H1 (cell line): ENCODE measurements around the gene SPAG16. TPM values are rescaled to one million over a fixed set of nuclear protein-coding genes. Genes with fewer than 3 reads are reported as not detected.

Experiments used
- CTCF ChIA-PET: fragments of 300-600 bp; sonication (Branson Sonifier 250); formaldehyde crosslinking; loops from one replicate; lab custom pipeline; 2021; ENCODE audit not compliant: partially characterized antibody; lab: Charles Lee
- POLR2A ChIA-PET: fragments of 300-600 bp; sonication (Branson Sonifier 250); formaldehyde crosslinking; loops from one replicate; lab custom pipeline; 2021; ENCODE audit warnings: inconsistent platforms; ENCODE audit not compliant: partially characterized antibody; lab: Charles Lee
- DNase-seq, 2 experiments: peaks; one replicate each; pipeline versions ENCODE4 v3.0.0 to v3.0.0-alpha.2; 2010 to 2022; ENCODE audit warnings: low spot score in 2 of 2, low read depth in 1 of 2, mixed read lengths in 1 of 2
- FAIRE-seq: peaks from 2 replicates; lab custom pipeline; 2011; peaks lifted over from hg19 to GRCh38; lab: Jason Lieb, UNC
- H2AFZ ChIP-seq: 2 replicates; pipeline ENCODE4 v1.8.1; 2012; ENCODE audit warnings: low read length, inconsistent platforms
- H2AK5ac ChIP-seq: 2 replicates; pipeline ENCODE4 v1.6.1; 2013; ENCODE audit warnings: low read depth, low read length
- H2BK120ac ChIP-seq: replicated peaks from 2 replicates; pipeline ENCODE3; 2013; ENCODE audit warnings: low read depth, low read length, inconsistent platforms
- H2BK12ac ChIP-seq: 2 replicates; pipeline ENCODE4 v1.6.1; 2013; ENCODE audit warnings: low read depth, low read length
- H2BK15ac ChIP-seq: 2 replicates; pipeline ENCODE4 v1.6.1; 2013; ENCODE audit warnings: low read length
- H2BK20ac ChIP-seq: 2 replicates; pipeline ENCODE4 v1.6.1; 2013; ENCODE audit warnings: low read length
- H2BK5ac ChIP-seq: 2 replicates; pipeline ENCODE4 v1.6.1; 2013; ENCODE audit warnings: low read depth, low read length
- H3K14ac ChIP-seq: 2 replicates; pipeline ENCODE4 v1.6.1; 2013; ENCODE audit warnings: inconsistent platforms; ENCODE audit not compliant: insufficient read length
- H3K18ac ChIP-seq: 2 replicates; pipeline ENCODE4 v1.6.1; 2013; ENCODE audit warnings: low read length; ENCODE audit errors: extremely low read depth
- H3K23ac ChIP-seq: 2 replicates; pipeline ENCODE4 v1.6.1; 2013; ENCODE audit warnings: inconsistent platforms; ENCODE audit not compliant: insufficient read length
- H3K23me2 ChIP-seq: 2 replicates; pipeline ENCODE4 v1.6.1; 2013; ENCODE audit warnings: low read depth, low read length
- H3K27ac ChIP-seq: 2 replicates; pipeline ENCODE4 v1.6.1; 2011; ENCODE audit warnings: low read depth, low read length, inconsistent platforms
- H3K27me3 ChIP-seq, 4 experiments: replicated peaks in 1 of 4; 1 replicate in 1 of 4; 2 replicates in 3 of 4; pipeline versions ENCODE4 v1.6.1 to v1.8.1; 2011 to 2013; ENCODE audit warnings: low read length in 3 of 4, mild to moderate bottlenecking in 3 of 4, inconsistent platforms in 2 of 4, mixed read lengths in 2 of 4, moderate library complexity in 1 of 4; ENCODE audit not compliant: control insufficient read depth in 3 of 4, insufficient read depth in 3 of 4; ENCODE audit errors: extremely low read depth in 1 of 4
- H3K36me3 ChIP-seq, 4 experiments: 2 replicates each; pipeline versions ENCODE4 v1.6.1 to v1.8.1; 2011 to 2013; ENCODE audit warnings: mild to moderate bottlenecking in 4 of 4, low read length in 3 of 4, moderate library complexity in 2 of 4, control low read depth in 1 of 4, inconsistent platforms in 1 of 4; ENCODE audit not compliant: insufficient read depth in 4 of 4, control insufficient read depth in 2 of 4
- H3K4ac ChIP-seq: replicated peaks from 2 replicates; pipeline ENCODE3; 2013; ENCODE audit warnings: low read length, low read depth, mixed read lengths, inconsistent platforms; ENCODE audit not compliant: insufficient read length
- H3K4me1 ChIP-seq, 4 experiments: replicated peaks in 1 of 4; 1 replicate in 1 of 4; 2 replicates in 3 of 4; pipeline versions ENCODE4 v1.6.1 to v1.8.1; 2011 to 2013; ENCODE audit warnings: low read length in 3 of 4, inconsistent platforms in 2 of 4, mixed read lengths in 1 of 4; ENCODE audit not compliant: insufficient read depth in 4 of 4, control insufficient read depth in 3 of 4
- H3K4me2 ChIP-seq, 2 experiments: 2 replicates each; pipeline versions ENCODE4 v1.6.1 to v1.8.1; 2011 to 2013; ENCODE audit warnings: low read depth in 2 of 2, low read length in 2 of 2, control low read depth in 1 of 2, inconsistent platforms in 1 of 2, mild to moderate bottlenecking in 1 of 2; ENCODE audit not compliant: insufficient read depth in 1 of 2
- H3K4me3 ChIP-seq, 4 experiments: fragments of 200-600, 300-600 bp in 1 of 4; sonication (generic), shearing (Covaris generic), sonication (Bioruptor Twin) in 1 of 4; 2 replicates each; pipeline versions ENCODE4 v1.5.1 to v1.8.1; 2011 to 2016; ENCODE audit warnings: low read length in 4 of 4, low read depth in 3 of 4, control low read depth in 2 of 4, inconsistent platforms in 2 of 4, mild to moderate bottlenecking in 2 of 4, mixed read lengths in 1 of 4, moderate library complexity in 1 of 4; ENCODE audit not compliant: insufficient read depth in 2 of 4; ENCODE audit errors: extremely low read depth in 1 of 4
- H3K56ac ChIP-seq: replicated peaks from 2 replicates; pipeline ENCODE3; 2013; ENCODE audit warnings: low read depth, mild to moderate bottlenecking, mixed read lengths, low read length, inconsistent platforms; ENCODE audit not compliant: insufficient read length
- H3K79me1 ChIP-seq: 2 replicates; pipeline ENCODE4 v1.6.1; 2013; ENCODE audit warnings: low read depth, low read length, control low read depth
- H3K79me2 ChIP-seq, 2 experiments: 2 replicates each; pipeline versions ENCODE4 v1.6.1 to v1.8.1; 2012 to 2013; ENCODE audit warnings: low read length in 2 of 2, mild to moderate bottlenecking in 2 of 2, inconsistent platforms in 1 of 2; ENCODE audit not compliant: insufficient read depth in 2 of 2, control insufficient read depth in 1 of 2
- H3K9ac ChIP-seq, 4 experiments: replicated peaks in 1 of 4; 1 replicate in 1 of 4; 2 replicates in 3 of 4; pipeline versions ENCODE4 v1.6.1 to v1.8.1; 2011 to 2013; ENCODE audit warnings: low read depth in 3 of 4, low read length in 3 of 4, control low read depth in 2 of 4, mild to moderate bottlenecking in 2 of 4, moderate library complexity in 2 of 4, inconsistent platforms in 1 of 4; ENCODE audit errors: extremely low read depth in 1 of 4
- H3K9me3 ChIP-seq, 2 experiments: 2 replicates each; pipeline versions ENCODE4 v1.6.1 to v1.8.1; 2012 to 2013; ENCODE audit warnings: mild to moderate bottlenecking in 2 of 2, moderate library complexity in 2 of 2, control low read depth in 1 of 2, inconsistent platforms in 1 of 2, low read depth in 1 of 2, low read length in 1 of 2, mixed read lengths in 1 of 2; ENCODE audit not compliant: insufficient read depth in 2 of 2
- H4K20me1 ChIP-seq, 2 experiments: replicated peaks in 1 of 2; 2 replicates each; pipeline versions ENCODE3 to v1.8.1; 2011 to 2013; ENCODE audit warnings: inconsistent platforms in 2 of 2, low read length in 2 of 2, mild to moderate bottlenecking in 1 of 2; ENCODE audit not compliant: insufficient read depth in 2 of 2, control insufficient read depth in 1 of 2
- H4K5ac ChIP-seq: 2 replicates; pipeline ENCODE4 v1.6.1; 2013; ENCODE audit warnings: low read length, low read depth, mixed read lengths, inconsistent platforms; ENCODE audit not compliant: insufficient read length
- H4K8ac ChIP-seq: 2 replicates; pipeline ENCODE4 v1.8.0; 2013; ENCODE audit warnings: mild to moderate bottlenecking, moderate library complexity, low read length, inconsistent platforms; ENCODE audit not compliant: insufficient read depth; ENCODE audit errors: extremely low read depth
- H4K91ac ChIP-seq: replicated peaks from 2 replicates; pipeline ENCODE3; 2013; ENCODE audit warnings: low read length, mixed read lengths, inconsistent platforms; ENCODE audit not compliant: insufficient read length
- ASH2L ChIP-seq: fragments of 200-600, 300-600 bp; sonication (generic); IDR thresholded peaks from one replicate; pipeline ENCODE4 v1.7.1; 2017; ENCODE audit warnings: low read length
- CHD2 ChIP-seq: IDR thresholded peaks from 2 replicates; pipeline ENCODE4 v1.6.1; 2012; ENCODE audit warnings: low read length, improper control_type of control experiment
- EGR1 ChIP-seq: IDR thresholded peaks from 2 replicates; pipeline ENCODE4 v1.6.1; 2011; ENCODE audit warnings: low read depth, low read length, borderline replicate concordance
- EP300 ChIP-seq, 2 experiments: IDR thresholded peaks; 1 replicate in 1 of 2; 2 replicates in 1 of 2; pipeline ENCODE4 v1.6.1; 2011 to 2012; ENCODE audit warnings: low read depth in 2 of 2, low read length in 2 of 2, mild to moderate bottlenecking in 2 of 2, borderline replicate concordance in 1 of 2, inconsistent platforms in 1 of 2, moderate library complexity in 1 of 2
- GTF2F1 ChIP-seq: IDR thresholded peaks from 2 replicates; pipeline ENCODE4 v1.6.1; 2012; ENCODE audit warnings: low read depth, low read length, improper control_type of control experiment, borderline replicate concordance
- HDAC2 ChIP-seq, 2 experiments: fragments of 300-600 bp in 1 of 2; sonication (generic) in 1 of 2; IDR thresholded peaks; 2 replicates each; pipeline ENCODE4 v1.6.1; 2011 to 2012; ENCODE audit warnings: low read depth in 2 of 2, low read length in 2 of 2, mild to moderate bottlenecking in 2 of 2, moderate library complexity in 2 of 2, borderline replicate concordance in 1 of 2, inconsistent platforms in 1 of 2
- MAFK ChIP-seq: IDR thresholded peaks from 2 replicates; pipeline ENCODE4 v1.6.1; 2012; ENCODE audit warnings: low read depth, mild to moderate bottlenecking, improper control_type of control experiment, low read length
- RBBP5 ChIP-seq: IDR thresholded peaks from 2 replicates; pipeline ENCODE4 v1.7.1; 2012; ENCODE audit warnings: low read depth, mild to moderate bottlenecking, inconsistent platforms, low read length, moderate library complexity, borderline replicate concordance
- RFX5 ChIP-seq: IDR thresholded peaks from 2 replicates; pipeline ENCODE4 v1.6.1; 2011; ENCODE audit warnings: low read depth, low read length, improper control_type of control experiment, borderline replicate concordance
- RNF2 ChIP-seq: fragments of 200-900, 300-1000 bp; sonication (generic); IDR thresholded peaks from 2 replicates; pipeline ENCODE4 v1.7.1; 2016; ENCODE audit warnings: borderline replicate concordance, low read depth, mild to moderate bottlenecking, antibody characterized with exemption, low read length; ENCODE audit not compliant: poor library complexity, severe bottlenecking; ENCODE audit errors: missing control alignments
- SAP30 ChIP-seq: fragments of 300-600 bp; sonication (generic); IDR thresholded peaks from 2 replicates; pipeline ENCODE4 v1.7.1; 2012; ENCODE audit warnings: low read length, moderate library complexity, mild to moderate bottlenecking, inconsistent platforms; ENCODE audit not compliant: insufficient read depth, insufficient replicate concordance
- SP2 ChIP-seq: IDR thresholded peaks from 2 replicates; pipeline ENCODE4 v1.6.1; 2012; ENCODE audit warnings: mild to moderate bottlenecking, low read length, inconsistent platforms
- TBP ChIP-seq: IDR thresholded peaks from 2 replicates; pipeline ENCODE4 v1.6.1; 2011; ENCODE audit warnings: low read depth, low read length, improper control_type of control experiment
- TCF12 ChIP-seq: IDR thresholded peaks from 2 replicates; pipeline ENCODE4 v1.6.1; 2011; ENCODE audit warnings: low read depth, mild to moderate bottlenecking, low read length
- WGBS, 2 experiments: shearing (Covaris generic) in 1 of 2; methylation state at CpG; one replicate each; pipeline versions ENCODE4 v1.1.6 to v1.1.7; 2013 to 2015; ENCODE audit warnings: low lambda C conversion rate in 2 of 2, mixed read lengths in 2 of 2, inconsistent platforms in 1 of 2, low coverage in 1 of 2, missing lambda C conversion rate in 1 of 2; ENCODE audit not compliant: insufficient replicate concordance in 2 of 2, insufficient coverage in 1 of 2, insufficient read length in 1 of 2; ENCODE audit errors: extremely low coverage in 1 of 2, missing lambda C conversion rate in 1 of 2; 5-methylcytosine and 5-hydroxymethylcytosine counted together
- polyA plus RNA-seq, 7 experiments: library from polyadenylated mRNA; depleted of rRNA in 3 of 7; stranded (reverse) in 5 of 7; unstranded in 2 of 7; fragments of >200 nt in 5 of 7; fragments of 200-250 nt in 2 of 7; gene quantifications; 1 replicate in 5 of 7; 2 replicates in 1 of 7; 4 replicates in 1 of 7; pipeline versions ENCODE4 v1.2.1 to v1.2.3, GENCODE V29; 2011 to 2013; ENCODE audit warnings: missing spikeins in 2 of 7, mixed read lengths in 2 of 7
- total RNA-seq: library from RNA; stranded (reverse); fragmentation: NEBNext Ultra II Directional; extraction: Animal tissue kit (Norgen Biotek cat#: 25700); gene quantifications from 2 replicates; pipeline ENCODE4 v1.2.1, GENCODE V29; 2021

The SPAG16 gene
- total and polyA plus RNA-seq, 2 of the 8 experiments (the other 6 are each of a cell fraction or from before 2014, with no cell fraction given), result 6.0 to 14.9 TPM

GRCh38 chr2:213846856-213847255, 562.6 kb downstream of the SPAG16 start:
- no peak for DNase-seq
- H3K14ac ChIP-seq, result no peak overlapping the region
- no peaks in the 10 kb centered on the region for H3K27me3 ChIP-seq
- TF ChIP-seq RFX5 (no peak), ASH2L (no peak), CHD2 (no peak), SP2 (no peak), EP300 (IDR thresholded peaks at IDR 0.05; ENCODE audit: borderline replicate concordance in 1 of 2, low read depth in 2 of 2, low read length in 2 of 2) (no peak), RNF2 (no peak), RBBP5 (no peak), HDAC2 (IDR thresholded peaks at IDR 0.05; ENCODE audit: borderline replicate concordance in 1 of 2, low read depth in 2 of 2, low read length in 2 of 2) (no peak), SAP30 (no peak), TBP (no peak), EGR1 (no peak), GTF2F1 (no peak), TCF12 (no peak), MAFK (no peak)
- no peak overlapping the region for H2BK5ac ChIP-seq
- no peak overlapping the region for H3K4me3 ChIP-seq
- H4K5ac ChIP-seq, result no peak overlapping the region
- CTCF ChIA-PET, result interaction anchor here (0.6 kb wide), 1 partner anchor 751 kb away, joined by 3 read pairs; no protein-coding TSS in a partner anchor
- H3K56ac ChIP-seq, result no peak overlapping the region
- H3K27ac ChIP-seq, result no peak overlapping the region
- H2BK120ac ChIP-seq, result no peak overlapping the region
- POLR2A ChIA-PET, result no interaction called here
- no peak overlapping the region for H2BK20ac ChIP-seq
- no peak overlapping the region for H4K91ac ChIP-seq
- FAIRE-seq, result no peak
- H4K20me1 ChIP-seq, result no peaks in the 10 kb centered on the region
- no peaks in the 10 kb centered on the region for H3K4me1 ChIP-seq
- no peak overlapping the region for H2AFZ ChIP-seq
- no peaks in the 10 kb centered on the region for H3K79me1 ChIP-seq
- 85% methylated on average over 1 of the region's 1 CpG; no CpG with 5 or more reads in 1 of the 2 experiments for WGBS, 2 experiments
- no peaks in the 10 kb centered on the region for H3K36me3 ChIP-seq
- no peak overlapping the region for H3K23ac ChIP-seq
- no peak overlapping the region for H3K4me2 ChIP-seq
- H3K79me2 ChIP-seq, result no peaks in the 10 kb centered on the region
- H2BK15ac ChIP-seq, result no peak overlapping the region
- no peak overlapping the region for H3K4ac ChIP-seq
- no peak overlapping the region for H3K9ac ChIP-seq
- H2AK5ac ChIP-seq, result no peak overlapping the region
- no peak overlapping the region for H4K8ac ChIP-seq
- H3K18ac ChIP-seq, result no peak overlapping the region
- no peaks in the 10 kb centered on the region for H3K23me2 ChIP-seq
- no peak overlapping the region for H2BK12ac ChIP-seq
- no peaks in the 10 kb centered on the region for H3K9me3 ChIP-seq
